ENCODE measurements around the gene DEAF1.

Gene DEAF1

GRCh38 chr11:610146-610801, 84.7 kb downstream of the DEAF1 start:
- TF ChIP-seq SIN3A (IDR thresholded peaks at IDR 0.05; ENCODE audit: borderline replicate concordance, insufficient read depth, low read length), result no peak
- no peak for TF ChIP-seq TAF1 (IDR thresholded peaks at IDR 0.05; ENCODE audit: borderline replicate concordance, insufficient read depth, low read length)

GRCh38 chr11:609341-609811, 85.6 kb downstream of the DEAF1 start:
- TF ChIP-seq FOXP2 (optimal IDR thresholded peaks at IDR 0.05; ENCODE audit: borderline replicate concordance, extremely low read depth, extremely low read length, insufficient read depth) (no peak), TAF1 (IDR thresholded peaks at IDR 0.05; ENCODE audit: borderline replicate concordance, insufficient read depth, low read length) (no peak), REST (IDR thresholded peaks at IDR 0.05; ENCODE audit: insufficient read depth in 1 of 2, low read depth in 2 of 2, low read length in 2 of 2) (no peak), SIN3A (IDR thresholded peaks at IDR 0.05; ENCODE audit: borderline replicate concordance, insufficient read depth, low read length) (no peak)

GRCh38 chr11:608791-609251, 86.2 kb downstream of the DEAF1 start:
- TF ChIP-seq TAF1 (IDR thresholded peaks at IDR 0.05; ENCODE audit: borderline replicate concordance, insufficient read depth, low read length) (no peak), FOXP2 (optimal IDR thresholded peaks at IDR 0.05; ENCODE audit: borderline replicate concordance, extremely low read depth, extremely low read length, insufficient read depth) (no peak), REST (IDR thresholded peaks at IDR 0.05; ENCODE audit: insufficient read depth in 1 of 2, low read depth in 2 of 2, low read length in 2 of 2) (no peak), POLR2AphosphoS5 (IDR thresholded peaks at IDR 0.05; ENCODE audit: low read depth, low read length) (no peak), SIN3A (IDR thresholded peaks at IDR 0.05; ENCODE audit: borderline replicate concordance, insufficient read depth, low read length) (no peak)

GRCh38 chr11:607971-608659, 86.9 kb downstream of the DEAF1 start:
- TF ChIP-seq REST (IDR thresholded peaks at IDR 0.05; ENCODE audit: insufficient read depth in 1 of 2, low read depth in 2 of 2, low read length in 2 of 2) (no peak), TAF1 (IDR thresholded peaks at IDR 0.05; ENCODE audit: borderline replicate concordance, insufficient read depth, low read length) (no peak), POLR2AphosphoS5 (IDR thresholded peaks at IDR 0.05; ENCODE audit: low read depth, low read length) (no peak), SIN3A (IDR thresholded peaks at IDR 0.05; ENCODE audit: borderline replicate concordance, insufficient read depth, low read length) (no peak), FOXP2 (optimal IDR thresholded peaks at IDR 0.05; ENCODE audit: borderline replicate concordance, extremely low read depth, extremely low read length, insufficient read depth) (no peak)

- no peak for TF ChIP-seq SIN3A (IDR thresholded peaks at IDR 0.05; ENCODE audit: borderline replicate concordance, insufficient read depth, low read length)
- no peak for TF ChIP-seq FOXP2 (optimal IDR thresholded peaks at IDR 0.05; ENCODE audit: borderline replicate concordance, extremely low read depth, extremely low read length, insufficient read depth)
- no peak for TF ChIP-seq TAF1 (IDR thresholded peaks at IDR 0.05; ENCODE audit: borderline replicate concordance, insufficient read depth, low read length)
- no peak for TF ChIP-seq POLR2AphosphoS5 (IDR thresholded peaks at IDR 0.05; ENCODE audit: low read depth, low read length)
- no peak for TF ChIP-seq REST (IDR thresholded peaks at IDR 0.05; ENCODE audit: insufficient read depth in 1 of 2, low read depth in 2 of 2, low read length in 2 of 2)
Measured at GRCh38 chr11:607020-607780, 87.8 kb downstream of the DEAF1 start.

Measured in PFSK-1 (cell line).